GM20000 (cell line): ENCODE results near the gene ELAC1.
"Not testable (repeated sequence)": the region's sequence is repeated elsewhere in the genome, so short reads cannot be mapped to it uniquely, and the experiment has no call there.

Experiments
- DNase-seq: peaks from one replicate; pipeline ENCODE4 v3.0.0; 2012; ENCODE audit warnings: low spot score
- CTCF ChIP-seq: IDR thresholded peaks from 2 replicates; pipeline ENCODE4 v1.5.1; 2012; ENCODE audit warnings: mild to moderate bottlenecking, control low read depth; ENCODE audit errors: extremely low read depth, missing control alignments

The ELAC1 gene

GRCh38 chr18:50934545-50935211, 33.2 kb upstream of the ELAC1 start:
- DNase-seq = no peak
- no peak for TF ChIP-seq CTCF

GRCh38 chr18:50935493-50936191, 32.2 kb upstream of the ELAC1 start:
- no peak for DNase-seq
- no peak for TF ChIP-seq CTCF

GRCh38 chr18:50937183-50937582, 30.7 kb upstream of the ELAC1 start:
- no peak for TF ChIP-seq CTCF
- no peak for DNase-seq

GRCh38 chr18:50938912-50939311, 28.9 kb upstream of the ELAC1 start:
- no peak for DNase-seq
- no peak for TF ChIP-seq CTCF

GRCh38 chr18:50944245-50944932, 23.5 kb upstream of the ELAC1 start:
- no peak for DNase-seq
- TF ChIP-seq CTCF = no peak

- DNase-seq = not testable (repeated sequence)
Observed at GRCh38 chr18:50945918-50946317, 21.9 kb upstream of the ELAC1 start.

GRCh38 chr18:50947899-50948298, 19.9 kb upstream of the ELAC1 start:
- DNase-seq = no peak
- TF ChIP-seq CTCF = no peak
